H1 (cell line): ENCODE results near the gene AHRR. TPM values are rescaled to one million over a fixed set of nuclear protein-coding genes. Genes with fewer than 3 reads are reported as not detected.

ENCODE experiments used
- CTCF ChIA-PET: fragments of 300-600 bp; sonication (Branson Sonifier 250); formaldehyde crosslinking; loops from one replicate; lab custom pipeline; 2021; ENCODE audit not compliant: partially characterized antibody; lab: Charles Lee
- POLR2A ChIA-PET: fragments of 300-600 bp; sonication (Branson Sonifier 250); formaldehyde crosslinking; loops from one replicate; lab custom pipeline; 2021; ENCODE audit warnings: inconsistent platforms; ENCODE audit not compliant: partially characterized antibody; lab: Charles Lee
- DNase-seq, 2 experiments: peaks; one replicate each; pipeline versions ENCODE4 v3.0.0 to v3.0.0-alpha.2; 2010 to 2022; ENCODE audit warnings: low spot score in 2 of 2, low read depth in 1 of 2, mixed read lengths in 1 of 2
- FAIRE-seq: peaks from 2 replicates; lab custom pipeline; 2011; peaks lifted over from hg19 to GRCh38; lab: Jason Lieb, UNC
- H2AFZ ChIP-seq: 2 replicates; pipeline ENCODE4 v1.8.1; 2012; ENCODE audit warnings: low read length, inconsistent platforms
- H2AK5ac ChIP-seq: 2 replicates; pipeline ENCODE4 v1.6.1; 2013; ENCODE audit warnings: low read depth, low read length
- H2BK120ac ChIP-seq: replicated peaks from 2 replicates; pipeline ENCODE3; 2013; ENCODE audit warnings: low read depth, low read length, inconsistent platforms
- H2BK12ac ChIP-seq: 2 replicates; pipeline ENCODE4 v1.6.1; 2013; ENCODE audit warnings: low read depth, low read length
- H2BK15ac ChIP-seq: 2 replicates; pipeline ENCODE4 v1.6.1; 2013; ENCODE audit warnings: low read length
- H2BK20ac ChIP-seq: 2 replicates; pipeline ENCODE4 v1.6.1; 2013; ENCODE audit warnings: low read length
- H2BK5ac ChIP-seq: 2 replicates; pipeline ENCODE4 v1.6.1; 2013; ENCODE audit warnings: low read depth, low read length
- H3K14ac ChIP-seq: 2 replicates; pipeline ENCODE4 v1.6.1; 2013; ENCODE audit warnings: inconsistent platforms; ENCODE audit not compliant: insufficient read length
- H3K18ac ChIP-seq: 2 replicates; pipeline ENCODE4 v1.6.1; 2013; ENCODE audit warnings: low read length; ENCODE audit errors: extremely low read depth
- H3K23ac ChIP-seq: 2 replicates; pipeline ENCODE4 v1.6.1; 2013; ENCODE audit warnings: inconsistent platforms; ENCODE audit not compliant: insufficient read length
- H3K23me2 ChIP-seq: 2 replicates; pipeline ENCODE4 v1.6.1; 2013; ENCODE audit warnings: low read depth, low read length
- H3K27ac ChIP-seq: 2 replicates; pipeline ENCODE4 v1.6.1; 2011; ENCODE audit warnings: low read depth, low read length, inconsistent platforms
- H3K27me3 ChIP-seq, 4 experiments: replicated peaks in 1 of 4; 1 replicate in 1 of 4; 2 replicates in 3 of 4; pipeline versions ENCODE4 v1.6.1 to v1.8.1; 2011 to 2013; ENCODE audit warnings: low read length in 3 of 4, mild to moderate bottlenecking in 3 of 4, inconsistent platforms in 2 of 4, mixed read lengths in 2 of 4, moderate library complexity in 1 of 4; ENCODE audit not compliant: control insufficient read depth in 3 of 4, insufficient read depth in 3 of 4; ENCODE audit errors: extremely low read depth in 1 of 4
- H3K36me3 ChIP-seq, 4 experiments: 2 replicates each; pipeline versions ENCODE4 v1.6.1 to v1.8.1; 2011 to 2013; ENCODE audit warnings: mild to moderate bottlenecking in 4 of 4, low read length in 3 of 4, moderate library complexity in 2 of 4, control low read depth in 1 of 4, inconsistent platforms in 1 of 4; ENCODE audit not compliant: insufficient read depth in 4 of 4, control insufficient read depth in 2 of 4
- H3K4ac ChIP-seq: replicated peaks from 2 replicates; pipeline ENCODE3; 2013; ENCODE audit warnings: low read length, low read depth, mixed read lengths, inconsistent platforms; ENCODE audit not compliant: insufficient read length
- H3K4me1 ChIP-seq, 4 experiments: replicated peaks in 1 of 4; 1 replicate in 1 of 4; 2 replicates in 3 of 4; pipeline versions ENCODE4 v1.6.1 to v1.8.1; 2011 to 2013; ENCODE audit warnings: low read length in 3 of 4, inconsistent platforms in 2 of 4, mixed read lengths in 1 of 4; ENCODE audit not compliant: insufficient read depth in 4 of 4, control insufficient read depth in 3 of 4
- H3K4me2 ChIP-seq, 2 experiments: 2 replicates each; pipeline versions ENCODE4 v1.6.1 to v1.8.1; 2011 to 2013; ENCODE audit warnings: low read depth in 2 of 2, low read length in 2 of 2, control low read depth in 1 of 2, inconsistent platforms in 1 of 2, mild to moderate bottlenecking in 1 of 2; ENCODE audit not compliant: insufficient read depth in 1 of 2
- H3K4me3 ChIP-seq, 4 experiments: fragments of 200-600, 300-600 bp in 1 of 4; sonication (generic), shearing (Covaris generic), sonication (Bioruptor Twin) in 1 of 4; 2 replicates each; pipeline versions ENCODE4 v1.5.1 to v1.8.1; 2011 to 2016; ENCODE audit warnings: low read length in 4 of 4, low read depth in 3 of 4, control low read depth in 2 of 4, inconsistent platforms in 2 of 4, mild to moderate bottlenecking in 2 of 4, mixed read lengths in 1 of 4, moderate library complexity in 1 of 4; ENCODE audit not compliant: insufficient read depth in 2 of 4; ENCODE audit errors: extremely low read depth in 1 of 4
- H3K56ac ChIP-seq: replicated peaks from 2 replicates; pipeline ENCODE3; 2013; ENCODE audit warnings: low read depth, mild to moderate bottlenecking, mixed read lengths, low read length, inconsistent platforms; ENCODE audit not compliant: insufficient read length
- H3K79me1 ChIP-seq: 2 replicates; pipeline ENCODE4 v1.6.1; 2013; ENCODE audit warnings: low read depth, low read length, control low read depth
- H3K79me2 ChIP-seq, 2 experiments: 2 replicates each; pipeline versions ENCODE4 v1.6.1 to v1.8.1; 2012 to 2013; ENCODE audit warnings: low read length in 2 of 2, mild to moderate bottlenecking in 2 of 2, inconsistent platforms in 1 of 2; ENCODE audit not compliant: insufficient read depth in 2 of 2, control insufficient read depth in 1 of 2
- H3K9ac ChIP-seq, 4 experiments: replicated peaks in 1 of 4; 1 replicate in 1 of 4; 2 replicates in 3 of 4; pipeline versions ENCODE4 v1.6.1 to v1.8.1; 2011 to 2013; ENCODE audit warnings: low read depth in 3 of 4, low read length in 3 of 4, control low read depth in 2 of 4, mild to moderate bottlenecking in 2 of 4, moderate library complexity in 2 of 4, inconsistent platforms in 1 of 4; ENCODE audit errors: extremely low read depth in 1 of 4
- H3K9me3 ChIP-seq, 2 experiments: 2 replicates each; pipeline versions ENCODE4 v1.6.1 to v1.8.1; 2012 to 2013; ENCODE audit warnings: mild to moderate bottlenecking in 2 of 2, moderate library complexity in 2 of 2, control low read depth in 1 of 2, inconsistent platforms in 1 of 2, low read depth in 1 of 2, low read length in 1 of 2, mixed read lengths in 1 of 2; ENCODE audit not compliant: insufficient read depth in 2 of 2
- H4K20me1 ChIP-seq, 2 experiments: replicated peaks in 1 of 2; 2 replicates each; pipeline versions ENCODE3 to v1.8.1; 2011 to 2013; ENCODE audit warnings: inconsistent platforms in 2 of 2, low read length in 2 of 2, mild to moderate bottlenecking in 1 of 2; ENCODE audit not compliant: insufficient read depth in 2 of 2, control insufficient read depth in 1 of 2
- H4K5ac ChIP-seq: 2 replicates; pipeline ENCODE4 v1.6.1; 2013; ENCODE audit warnings: low read length, low read depth, mixed read lengths, inconsistent platforms; ENCODE audit not compliant: insufficient read length
- H4K8ac ChIP-seq: 2 replicates; pipeline ENCODE4 v1.8.0; 2013; ENCODE audit warnings: mild to moderate bottlenecking, moderate library complexity, low read length, inconsistent platforms; ENCODE audit not compliant: insufficient read depth; ENCODE audit errors: extremely low read depth
- H4K91ac ChIP-seq: replicated peaks from 2 replicates; pipeline ENCODE3; 2013; ENCODE audit warnings: low read length, mixed read lengths, inconsistent platforms; ENCODE audit not compliant: insufficient read length
- BACH1 ChIP-seq: IDR thresholded peaks from 2 replicates; pipeline ENCODE4 v1.6.1; 2012; ENCODE audit warnings: low read length, improper control_type of control experiment
- GABPA ChIP-seq: IDR thresholded peaks from 2 replicates; pipeline ENCODE4 v1.6.1; 2011; ENCODE audit warnings: mild to moderate bottlenecking, low read length, moderate library complexity, borderline replicate concordance; ENCODE audit not compliant: insufficient read depth
- JUN ChIP-seq: IDR thresholded peaks from 2 replicates; pipeline ENCODE4 v1.6.1; 2011; ENCODE audit warnings: low read depth, mild to moderate bottlenecking, improper control_type of control experiment, low read length
- KDM1A ChIP-seq: fragments of 200-600, 300-600 bp; sonication (generic); IDR thresholded peaks from 2 replicates; pipeline ENCODE4 v1.7.1; 2016; ENCODE audit warnings: mild to moderate bottlenecking, low read length, borderline replicate concordance
- KDM5A ChIP-seq: fragments of 200-600 bp; IDR thresholded peaks from 2 replicates; pipeline ENCODE4 v1.7.1; 2012; ENCODE audit warnings: mild to moderate bottlenecking, low read length, inconsistent platforms, mixed read lengths
- NRF1 ChIP-seq: IDR thresholded peaks from 2 replicates; pipeline ENCODE4 v1.6.1; 2011; ENCODE audit warnings: mild to moderate bottlenecking, low read depth, low read length, improper control_type of control experiment
- POLR2AphosphoS5 ChIP-seq: IDR thresholded peaks from 2 replicates; pipeline ENCODE4 v1.6.1; 2011; ENCODE audit warnings: low read depth, low read length
- POU5F1 ChIP-seq: IDR thresholded peaks from 2 replicates; pipeline ENCODE4 v1.6.1; 2011; ENCODE audit warnings: low read depth, mild to moderate bottlenecking, low read length, moderate library complexity
- RAD21 ChIP-seq, 2 experiments: IDR thresholded peaks in 1 of 2; conservative IDR thresholded peaks in 1 of 2; 2 replicates each; pipeline ENCODE4 v1.6.1; 2011; ENCODE audit warnings: low read depth in 2 of 2, low read length in 2 of 2, improper control_type of control experiment in 1 of 2, inconsistent platforms in 1 of 2, mild to moderate bottlenecking in 1 of 2, moderate library complexity in 1 of 2
- SAP30 ChIP-seq: fragments of 300-600 bp; sonication (generic); IDR thresholded peaks from 2 replicates; pipeline ENCODE4 v1.7.1; 2012; ENCODE audit warnings: low read length, moderate library complexity, mild to moderate bottlenecking, inconsistent platforms; ENCODE audit not compliant: insufficient read depth, insufficient replicate concordance
- SIN3A ChIP-seq, 2 experiments: IDR thresholded peaks in 1 of 2; conservative IDR thresholded peaks in 1 of 2; 2 replicates each; pipeline ENCODE4 v1.6.1; 2011 to 2012; ENCODE audit warnings: low read length in 2 of 2, improper control_type of control experiment in 1 of 2, low read depth in 1 of 2, mild to moderate bottlenecking in 1 of 2
- SIX5 ChIP-seq: IDR thresholded peaks from 2 replicates; pipeline ENCODE4 v1.6.1; 2011; ENCODE audit warnings: mild to moderate bottlenecking, low read depth, low read length
- SP2 ChIP-seq: IDR thresholded peaks from 2 replicates; pipeline ENCODE4 v1.6.1; 2012; ENCODE audit warnings: mild to moderate bottlenecking, low read length, inconsistent platforms
- TAF7 ChIP-seq: optimal IDR thresholded peaks from 2 replicates; pipeline ENCODE3; 2011; ENCODE audit warnings: low read depth, mild to moderate bottlenecking, inconsistent platforms, low read length, moderate library complexity, borderline replicate concordance
- TCF12 ChIP-seq: IDR thresholded peaks from 2 replicates; pipeline ENCODE4 v1.6.1; 2011; ENCODE audit warnings: low read depth, mild to moderate bottlenecking, low read length
- WGBS, 2 experiments: shearing (Covaris generic) in 1 of 2; methylation state at CpG; one replicate each; pipeline versions ENCODE4 v1.1.6 to v1.1.7; 2013 to 2015; ENCODE audit warnings: low lambda C conversion rate in 2 of 2, mixed read lengths in 2 of 2, inconsistent platforms in 1 of 2, low coverage in 1 of 2, missing lambda C conversion rate in 1 of 2; ENCODE audit not compliant: insufficient replicate concordance in 2 of 2, insufficient coverage in 1 of 2, insufficient read length in 1 of 2; ENCODE audit errors: extremely low coverage in 1 of 2, missing lambda C conversion rate in 1 of 2; 5-methylcytosine and 5-hydroxymethylcytosine counted together
- polyA plus RNA-seq, 7 experiments: library from polyadenylated mRNA; depleted of rRNA in 3 of 7; stranded (reverse) in 5 of 7; unstranded in 2 of 7; fragments of >200 nt in 5 of 7; fragments of 200-250 nt in 2 of 7; gene quantifications; 1 replicate in 5 of 7; 2 replicates in 1 of 7; 4 replicates in 1 of 7; pipeline versions ENCODE4 v1.2.1 to v1.2.3, GENCODE V29; 2011 to 2013; ENCODE audit warnings: missing spikeins in 2 of 7, mixed read lengths in 2 of 7
- total RNA-seq: library from RNA; stranded (reverse); fragmentation: NEBNext Ultra II Directional; extraction: Animal tissue kit (Norgen Biotek cat#: 25700); gene quantifications from 2 replicates; pipeline ENCODE4 v1.2.1, GENCODE V29; 2021

AHRR gene
- total and polyA plus RNA-seq, 2 of the 8 experiments (the other 6 are each of a cell fraction or from before 2014, with no cell fraction given) = 0.41 to 0.80 TPM

- H3K9me3 ChIP-seq = no peaks in the 10 kb centered on the region
- CTCF ChIA-PET = no interaction called here
- no peak overlapping the region for H2AK5ac ChIP-seq
- H4K91ac ChIP-seq = no peak overlapping the region
- H4K8ac ChIP-seq = no peak overlapping the region
- H3K4me1 ChIP-seq = peaks cover 0 to 4% (median 0%) of the 10 kb centered on the region in 4 experiments; a peak in 3 of 7 replicates
- no peaks in the 10 kb centered on the region for H4K20me1 ChIP-seq
- no peak overlapping the region for H3K14ac ChIP-seq
- no peak overlapping the region for H3K4me2 ChIP-seq
- DNase-seq = no peak
- no peak overlapping the region for H3K23ac ChIP-seq
- no peak for FAIRE-seq
- no peak overlapping the region for H2BK5ac ChIP-seq
- H4K5ac ChIP-seq = no peak overlapping the region
- no peak overlapping the region for H3K18ac ChIP-seq
- H2BK120ac ChIP-seq = no peak overlapping the region
- whole genome bisulfite sequencing, 2 experiments = 94% methylated on average over 1 of the region's 1 CpG; no CpG with 5 or more reads in 1 of the 2 experiments
- POLR2A ChIA-PET = no interaction called here
- no peak overlapping the region for H2AFZ ChIP-seq
- H3K9ac ChIP-seq = no peak overlapping the region
- H3K79me1 ChIP-seq = no peaks in the 10 kb centered on the region
- no peaks in the 10 kb centered on the region for H3K27me3 ChIP-seq
- H2BK15ac ChIP-seq = no peak overlapping the region
- no peak overlapping the region for H3K27ac ChIP-seq
- H3K79me2 ChIP-seq = no peaks in the 10 kb centered on the region
- H2BK12ac ChIP-seq = no peak overlapping the region
- no peaks in the 10 kb centered on the region for H3K23me2 ChIP-seq
- H3K4me3 ChIP-seq = no peak overlapping the region
- H3K36me3 ChIP-seq = no peaks in the 10 kb centered on the region
- H3K4ac ChIP-seq = no peak overlapping the region
- no peak overlapping the region for H3K56ac ChIP-seq
- H2BK20ac ChIP-seq = no peak overlapping the region
- TF ChIP-seq JUN (no peak), TCF12 (no peak), KDM1A (no peak), POU5F1 (no peak), KDM5A (no peak), SP2 (no peak), SIN3A (conservative IDR thresholded peaks at IDR 0.05 in 1 of 2, IDR thresholded peaks at IDR 0.05 in 1 of 2; ENCODE audit: low read depth in 1 of 2, low read length in 2 of 2) (no peak), TAF7 (no peak), NRF1 (no peak), BACH1 (no peak), SAP30 (no peak), GABPA (no peak), POLR2AphosphoS5 (no peak), SIX5 (no peak), RAD21 (IDR thresholded peaks at IDR 0.05 in 1 of 2, conservative IDR thresholded peaks at IDR 0.05 in 1 of 2; ENCODE audit: low read depth in 2 of 2, low read length in 2 of 2) (no peak)
These were observed 43.0 kb downstream of the AHRR start for GRCh38 chr5:364497-364896.
